Measurements from ENCODE around the gene DHRS2.
"Not testable (repeated sequence)": the region's sequence is repeated elsewhere in the genome, so short reads cannot be mapped to it uniquely, and the experiment has no call there.

- TF ChIP-seq CTCF, POLR2A, POLR2AphosphoS5 (IDR thresholded peaks at IDR 0.05): not testable (repeated sequence)
Measured at GRCh38 chr14:23609411-23610089, 26.6 kb upstream of the DHRS2 start.
